Loucy (cell line): Measurements from ENCODE around the gene NUMBL.

Source experiments
- CTCF ChIP-seq: fragments of 200-600 bp; sonication (generic); conservative IDR thresholded peaks from 2 replicates; pipeline ENCODE4 v1.5.1; 2014; ENCODE audit warnings: mild to moderate bottlenecking, antibody characterized with exemption, low read length
- EZH2phosphoT487 ChIP-seq: fragments of 200-600 bp; IDR thresholded peaks from 2 replicates; pipeline ENCODE4 v1.6.1; 2018; ENCODE audit warnings: antibody characterized with exemption, mild to moderate bottlenecking, moderate library complexity, borderline replicate concordance

GRCh38 chr19:40703029-40703755 is 12.7 kb upstream of the NUMBL start:
- TF ChIP-seq CTCF (no peak), EZH2phosphoT487 (no peak)
